Measurements from ENCODE around the gene FES.
"Not testable (repeated sequence)": the region's sequence is repeated elsewhere in the genome, so short reads cannot be mapped to it uniquely, and the experiment has no call there.

The FES gene

DNA sequence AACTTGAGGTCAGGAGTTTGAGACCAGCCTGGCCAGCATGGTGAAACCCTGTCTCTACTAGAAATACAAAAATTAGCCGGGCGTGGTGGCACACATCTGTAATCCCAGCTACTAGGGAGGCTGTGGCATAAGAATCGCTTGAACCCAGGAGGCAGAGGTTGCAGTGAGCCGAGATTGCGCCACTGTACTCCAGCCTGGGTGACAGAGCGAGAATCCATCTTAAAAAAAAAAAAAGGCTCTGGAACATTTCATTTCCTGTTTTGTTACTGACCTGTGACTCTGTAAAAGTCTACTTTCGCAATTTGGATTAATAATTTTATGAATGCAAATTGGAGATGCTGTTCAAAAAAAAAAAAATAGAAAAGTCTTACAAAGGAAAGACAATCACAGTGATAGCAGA is 43.8 kb downstream of the FES start:
- DNase-seq: not testable (repeated sequence)

- DNase-seq: no peak
These were observed 45.1 kb downstream of the FES start for GRCh38 chr15:90929246-90930019.

DNA sequence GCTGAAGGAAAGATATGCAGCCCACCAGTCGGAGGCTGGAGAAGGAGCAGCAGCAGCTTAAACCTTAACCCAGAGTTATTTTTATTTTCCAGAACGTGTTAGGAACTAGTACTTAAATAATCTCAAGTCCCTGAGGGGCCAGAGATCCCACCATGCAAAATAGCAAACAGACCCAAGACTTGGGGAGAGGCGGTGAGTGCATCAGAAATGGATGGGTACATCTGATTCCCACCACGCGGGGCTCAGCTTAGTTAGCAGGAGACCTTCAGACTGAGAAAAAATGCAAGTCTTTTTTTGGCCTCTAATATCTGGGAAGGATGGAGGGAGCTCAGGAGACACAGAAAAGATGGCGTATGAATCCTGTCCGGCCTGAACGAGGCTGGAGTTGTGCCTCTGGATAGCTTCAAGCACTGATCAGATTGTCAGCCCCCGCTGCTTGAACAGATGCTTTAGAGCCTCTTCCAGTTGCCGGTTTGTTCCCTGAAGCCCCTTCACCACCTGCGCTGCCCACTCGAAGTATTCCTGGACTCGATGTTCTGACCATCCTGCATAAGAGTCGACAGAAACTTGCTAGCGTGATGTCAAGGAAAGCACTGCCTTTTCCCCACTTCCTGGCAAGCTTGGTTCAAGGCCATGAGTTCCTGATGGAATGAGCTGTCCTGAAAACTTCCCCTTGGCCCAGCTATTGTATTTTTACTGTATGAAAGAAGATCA is 46.7 kb downstream of the FES start:
- no peak for DNase-seq

- peak in 1 of 58 donors; percentile 14 for DNase-seq
These were observed 47.2 kb downstream of the FES start for GRCh38 chr15:90931575-90931827.

GRCh38 chr15:90931828-90932659 is 47.7 kb downstream of the FES start, which contains the start of gene HDDC3:
TSS of gene HDDC3 (minus strand) at chr15:90932549. CDS start at chr15:90932540, 9 bp downstream.
- peak in 57 of 58 donors; percentile 5 to 92 (median 70) for DNase-seq

DNA sequence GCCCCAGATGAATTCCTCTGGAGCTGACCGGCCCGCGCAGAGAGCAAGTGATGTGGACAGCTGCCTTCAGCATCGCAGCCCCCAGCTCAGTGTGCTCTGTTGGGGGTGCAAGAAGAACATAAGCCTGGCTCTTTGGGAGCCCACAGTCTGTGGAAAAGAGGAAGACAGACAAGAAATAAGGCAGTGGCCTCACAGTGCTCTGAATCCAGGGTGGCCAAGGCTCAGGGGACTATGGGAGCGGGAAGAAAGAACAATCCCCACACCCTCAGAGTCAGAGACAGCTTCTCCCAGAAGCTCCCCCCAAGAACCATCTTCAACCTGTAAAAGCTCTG is 48.3 kb downstream of the FES start:
- DNase-seq: no peak

DNA sequence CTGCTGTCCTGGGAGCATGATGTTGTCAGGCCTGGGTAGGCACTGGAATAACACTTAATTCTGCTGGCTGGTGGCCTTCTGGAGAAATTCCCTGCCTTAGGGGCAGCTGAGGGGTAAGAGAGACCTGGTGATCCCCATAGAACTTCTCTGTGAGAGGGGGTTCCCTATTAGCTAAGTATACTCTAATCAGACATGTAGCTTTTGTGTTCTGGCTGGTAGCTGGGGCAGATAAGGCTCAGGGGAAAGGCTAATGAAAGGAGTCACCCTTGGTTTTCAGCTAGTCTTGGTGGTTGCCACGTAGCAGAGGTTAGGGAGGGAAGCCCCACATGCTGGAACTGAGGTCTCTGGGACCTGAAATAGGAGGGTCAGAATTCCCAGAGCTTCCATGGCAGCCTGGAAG is 49.0 kb downstream of the FES start:
- no peak for DNase-seq

DNA sequence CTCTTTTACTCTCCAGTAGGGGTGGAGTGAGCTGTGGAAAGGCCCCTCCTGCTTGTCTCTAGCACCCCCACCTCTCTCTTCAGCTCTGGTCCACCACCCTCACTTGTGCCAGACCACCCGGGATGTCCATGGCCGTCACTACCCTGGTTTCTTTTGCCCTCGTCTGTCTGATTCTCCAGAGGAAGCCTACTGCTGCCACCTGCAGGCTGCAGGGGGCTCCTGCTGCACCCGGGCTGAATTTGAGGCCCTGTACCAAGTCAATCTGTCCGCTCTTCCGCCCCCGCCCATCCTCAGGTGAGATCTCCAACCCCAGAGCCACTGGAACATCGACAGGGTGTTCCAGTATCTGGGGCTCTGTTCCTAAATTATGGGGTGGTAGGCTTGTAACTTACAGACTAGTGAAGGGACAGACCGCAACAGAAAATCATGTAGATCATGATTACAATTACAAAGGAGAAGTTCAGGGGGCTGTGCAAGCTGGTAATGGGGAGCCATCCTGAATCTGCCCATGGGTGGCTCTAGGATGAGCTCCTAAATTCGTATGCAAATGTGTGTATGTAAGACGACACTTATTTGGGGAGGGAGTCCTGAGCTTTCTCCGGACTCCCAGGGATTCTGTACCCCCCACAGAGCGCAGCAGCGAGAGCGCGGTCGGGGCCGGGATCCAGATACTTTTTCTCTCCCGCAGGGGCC is 50.1 kb downstream of the FES start:
- peak in 57 of 58 donors; percentile 13 to 88 (median 73) for DNase-seq

DNA sequence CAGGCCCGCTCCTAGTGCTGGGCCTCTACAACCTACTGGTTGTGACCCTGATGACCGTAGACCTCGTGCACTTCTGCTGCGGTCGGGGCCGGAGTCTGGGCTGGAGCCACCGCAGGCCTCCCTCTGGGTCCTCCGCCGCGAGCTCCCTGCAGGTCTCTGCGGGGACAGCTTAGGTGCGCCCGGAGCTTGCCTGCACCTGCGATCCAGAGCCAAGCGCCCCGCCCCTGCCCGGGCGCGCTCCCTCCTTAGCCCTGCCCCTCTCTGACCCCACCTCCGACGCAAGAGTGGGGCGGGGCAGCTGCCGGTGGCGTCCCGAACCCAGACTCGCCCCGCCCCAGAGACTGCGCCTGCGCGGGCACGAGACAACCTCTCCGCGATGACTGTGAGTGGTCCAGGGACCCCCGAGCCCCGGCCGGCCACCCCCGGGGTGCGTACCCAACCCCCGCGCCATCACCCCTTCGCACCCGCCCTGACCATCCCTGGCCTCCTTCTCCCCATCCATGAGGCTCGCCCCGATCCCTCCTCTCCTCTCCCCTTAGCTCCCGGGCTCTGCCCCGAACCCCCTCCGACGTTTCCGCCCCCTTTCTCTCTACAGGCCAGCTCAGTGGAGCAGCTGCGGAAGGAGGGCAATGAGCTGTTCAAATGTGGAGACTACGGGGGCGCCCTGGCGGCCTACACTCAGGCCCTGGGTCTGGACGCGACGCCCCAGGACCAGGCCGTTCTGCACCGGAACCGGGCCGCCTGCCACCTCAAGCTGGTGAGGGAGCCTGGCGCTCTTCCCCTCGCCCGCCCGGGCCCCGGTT is 50.8 kb downstream of the FES start, which contains the start of gene UNC45A:
TSS of gene UNC45A (plus strand) at position 337 of the 803 bp plus-strand sequence. CDS start at position 377, 40 bp downstream.
- peak; percentile 42 to 94 (median 83) for DNase-seq

- DNase-seq: no peak
These were observed 52.5 kb downstream of the FES start for GRCh38 chr15:90936823-90937222.

GRCh38 chr15:90938261-90938660 is 54.0 kb downstream of the FES start:
- DNase-seq: no peak

DNA sequence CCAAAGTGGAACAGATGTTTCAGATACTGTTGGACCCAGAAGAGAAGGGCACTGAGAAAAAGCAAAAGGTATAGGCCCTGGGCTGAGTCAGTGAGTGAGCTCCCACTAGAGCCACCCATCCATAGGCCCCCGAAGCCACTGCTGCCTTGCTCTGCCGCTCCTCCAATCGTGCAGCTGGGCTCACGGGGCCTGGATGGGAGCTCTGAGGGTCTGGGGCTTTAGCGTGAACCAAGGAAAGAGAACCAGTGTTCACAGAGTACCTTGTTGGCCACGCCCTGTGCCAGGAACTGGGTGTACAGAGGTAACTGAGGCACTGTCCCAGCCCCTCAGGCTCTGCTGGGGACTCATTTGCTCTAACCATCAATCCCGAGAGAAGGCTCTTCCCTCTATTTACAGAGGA is 55.5 kb downstream of the FES start:
- DNase-seq: no peak

DNA sequence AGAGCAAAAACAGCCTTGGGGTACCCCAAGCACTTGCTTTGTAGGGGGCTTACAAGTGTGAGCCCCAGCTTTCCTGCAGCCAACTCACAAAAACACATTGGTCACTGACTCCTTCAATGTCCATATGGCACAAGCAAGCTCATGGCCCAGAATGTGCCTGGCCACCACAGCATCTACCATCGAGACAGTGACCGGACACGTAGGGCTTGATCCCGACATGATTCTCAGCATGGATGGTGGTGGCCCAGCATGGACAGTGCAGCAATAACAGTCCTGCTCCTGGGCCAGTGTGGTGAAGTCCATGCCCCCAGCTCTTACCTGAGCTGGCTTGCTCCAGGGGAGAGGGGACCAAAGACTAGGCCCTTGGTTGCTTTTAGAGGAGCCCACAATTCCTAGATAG is 56.7 kb downstream of the FES start:
- no peak for DNase-seq

DNA sequence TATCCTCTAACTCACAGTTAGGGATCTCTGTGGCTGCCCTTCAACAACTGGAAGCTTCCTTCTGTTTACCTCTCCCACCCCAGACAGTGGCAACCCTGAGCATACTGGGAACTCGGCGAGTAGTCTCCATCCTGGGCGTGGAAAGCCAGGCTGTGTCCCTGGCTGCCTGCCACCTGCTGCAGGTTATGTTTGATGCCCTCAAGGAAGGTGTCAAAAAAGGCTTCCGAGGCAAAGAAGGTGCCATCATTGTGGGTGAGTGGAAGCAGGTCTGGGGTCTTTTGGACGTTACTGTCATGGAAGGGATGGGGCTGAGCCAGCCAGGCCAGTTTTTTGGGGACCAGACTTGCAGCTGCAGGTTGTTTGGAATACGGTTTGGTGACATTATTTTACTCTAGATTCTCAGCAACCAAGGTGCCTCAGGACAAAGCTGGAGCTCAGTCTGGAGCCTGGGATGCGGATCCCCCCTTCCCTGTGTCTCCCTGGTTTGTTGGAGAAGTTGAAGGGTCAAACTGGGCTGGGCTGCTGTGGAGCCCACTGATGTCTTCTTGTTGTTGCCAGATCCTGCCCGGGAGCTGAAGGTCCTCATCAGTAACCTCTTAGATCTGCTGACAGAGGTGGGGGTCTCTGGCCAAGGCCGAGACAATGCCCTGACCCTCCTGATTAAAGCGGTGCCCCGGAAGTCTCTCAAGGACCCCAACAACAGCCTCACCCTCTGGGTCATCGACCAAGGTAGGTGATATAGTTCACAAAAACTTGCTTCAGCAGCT is 58.2 kb downstream of the FES start:
- DNase-seq: no peak

DNA sequence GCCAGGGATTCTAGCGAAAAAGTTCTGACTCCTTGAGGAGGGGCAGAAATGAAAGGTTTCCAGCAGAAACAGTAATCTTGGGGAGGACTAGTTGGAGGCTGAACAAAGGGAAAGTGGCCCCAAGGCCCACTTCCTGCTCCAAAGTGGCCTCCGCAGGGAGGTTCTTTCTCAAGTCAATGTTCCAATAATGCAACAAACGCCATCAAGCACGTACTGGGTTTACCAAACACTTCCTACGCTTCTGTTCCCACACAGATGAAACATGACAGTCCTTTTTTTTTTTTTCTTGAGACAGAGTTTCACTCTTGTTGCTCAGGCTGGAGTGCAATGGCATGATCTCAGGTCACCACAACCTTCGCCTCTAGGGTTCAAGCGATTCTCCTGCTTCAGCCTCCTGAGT is 60.8 kb downstream of the FES start:
- DNase-seq: no peak

All from anterior cingulate cortex (tissue), 58 donors.